GM12865 (cell line): ENCODE data around the gene ZBTB43.

ENCODE experiments used
- DNase-seq: peaks from one replicate; pipeline ENCODE4 v3.0.0; 2010; ENCODE audit warnings: low read depth
- H3K4me3 ChIP-seq: 2 replicates; pipeline ENCODE4 v1.5.1; 2011; ENCODE audit warnings: mild to moderate bottlenecking, low read depth, low read length, control low read depth
- CTCF ChIP-seq: IDR thresholded peaks from 2 replicates; pipeline ENCODE4 v1.5.1; 2011; ENCODE audit warnings: low read length, control low read depth, low read depth, inconsistent platforms; ENCODE audit not compliant: insufficient read depth; ENCODE audit errors: missing control alignments

Gene ZBTB43

GRCh38 chr9:126829035-126829434 lies 24.2 kb downstream of the ZBTB43 start:
- no peak overlapping the region for H3K4me3 ChIP-seq
- TF ChIP-seq CTCF: no peak
- no peak for DNase-seq

GRCh38 chr9:126830827-126831226 lies 26.0 kb downstream of the ZBTB43 start:
- TF ChIP-seq CTCF: no peak
- H3K4me3 ChIP-seq: no peak overlapping the region
- peak; percentile 20 for DNase-seq

GRCh38 chr9:126832440-126832839 lies 27.6 kb downstream of the ZBTB43 start:
- H3K4me3 ChIP-seq: no peak overlapping the region
- DNase-seq: no peak
- no peak for TF ChIP-seq CTCF

DNA sequence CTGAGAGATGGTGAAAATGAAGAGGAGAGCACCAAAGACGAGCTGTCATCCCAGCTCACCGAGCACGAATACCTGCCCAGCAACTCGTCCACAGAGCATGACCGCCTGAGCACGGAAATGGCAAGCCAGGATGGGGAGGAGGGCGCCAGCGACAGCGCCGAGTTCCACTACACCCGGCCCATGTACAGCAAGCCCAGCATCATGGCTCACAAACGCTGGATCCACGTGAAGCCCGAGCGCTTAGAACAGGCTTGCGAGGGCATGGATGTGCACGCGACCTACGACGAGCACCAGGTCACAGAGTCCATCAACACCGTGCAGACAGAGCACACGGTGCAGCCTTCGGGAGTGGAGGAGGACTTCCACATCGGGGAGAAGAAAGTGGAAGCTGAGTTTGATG lies 28.2 kb downstream of the ZBTB43 start:
- no peak for DNase-seq
- TF ChIP-seq CTCF: no peak
- H3K4me3 ChIP-seq: no peak overlapping the region

DNA sequence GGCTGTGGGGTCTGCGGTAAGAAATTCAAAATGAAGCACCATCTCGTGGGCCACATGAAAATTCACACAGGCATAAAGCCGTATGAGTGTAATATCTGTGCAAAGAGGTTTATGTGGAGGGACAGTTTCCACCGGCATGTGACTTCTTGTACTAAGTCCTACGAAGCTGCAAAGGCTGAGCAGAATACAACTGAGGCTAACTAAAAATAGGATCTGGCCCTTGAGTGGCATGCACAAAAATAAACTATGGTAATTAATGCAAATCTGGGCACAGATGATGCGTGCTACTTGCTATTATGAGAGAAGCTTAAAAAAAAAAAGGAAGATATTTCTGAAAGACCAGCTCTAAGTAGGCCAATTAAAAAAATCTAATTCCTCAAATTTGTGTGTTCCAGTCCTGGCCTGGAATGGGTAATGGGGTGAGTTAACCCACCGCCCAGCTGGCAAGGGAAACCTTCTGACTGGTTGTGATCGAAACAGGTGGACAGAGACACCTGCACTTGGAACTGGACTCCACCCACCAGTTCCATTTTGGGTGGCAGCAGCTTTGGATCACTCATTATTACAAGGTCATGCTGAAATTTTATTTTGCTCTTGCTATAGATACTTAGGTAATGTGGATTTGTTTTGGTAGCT lies 29.0 kb downstream of the ZBTB43 start:
- TF ChIP-seq CTCF: no peak
- peak; percentile 38 for DNase-seq
- H3K4me3 ChIP-seq: no peak overlapping the region; the same call in 1 of the 2 replicates

DNA sequence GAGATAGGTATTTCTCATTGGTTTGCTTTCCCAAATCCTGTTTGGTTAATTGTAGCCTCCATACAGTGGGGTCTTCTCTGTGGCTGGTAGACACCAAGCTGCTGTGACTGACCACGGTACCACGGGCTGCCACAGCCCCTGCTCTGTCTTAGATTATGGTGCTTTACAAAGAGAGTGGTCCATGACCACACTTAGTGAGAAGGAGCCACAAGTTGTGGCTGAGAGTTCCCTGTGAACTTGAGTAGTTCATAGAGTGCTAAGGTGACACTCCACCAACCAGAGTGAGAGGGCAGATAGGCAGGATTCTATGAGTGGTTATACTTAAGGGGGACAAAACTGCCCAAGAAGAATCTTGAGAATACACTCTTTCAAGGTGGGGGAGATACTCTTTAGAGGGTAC lies 29.8 kb downstream of the ZBTB43 start:
- no peak for TF ChIP-seq CTCF
- no peak overlapping the region for H3K4me3 ChIP-seq
- peak; percentile 16 for DNase-seq

GRCh38 chr9:126836216-126836615 lies 31.4 kb downstream of the ZBTB43 start:
- peak; percentile 17 for DNase-seq
- TF ChIP-seq CTCF: no peak
- no peak overlapping the region for H3K4me3 ChIP-seq
